CD14-positive monocyte (primary cell): ENCODE measurements around the gene ZNF439. TPM values are rescaled to one million over a fixed set of nuclear protein-coding genes. Genes with fewer than 3 reads are reported as not detected.

Experiments
- DNase-seq, 3 donors: peaks; one replicate each; pipeline ENCODE4 v3.0.0-alpha.2; 2011 to 2022
- H2AFZ ChIP-seq: 2 replicates; pipeline ENCODE4 v1.6.0; 2012; ENCODE audit warnings: mild to moderate bottlenecking, low read depth, low read length, inconsistent platforms; ENCODE audit not compliant: insufficient read depth, poor library complexity, severe bottlenecking
- H3K27ac ChIP-seq, 2 donors: 1 replicate in 1 of 2; 2 replicates in 1 of 2; pipeline ENCODE4 v1.5.1; 2012 to 2013; ENCODE audit warnings: low read length in 2 of 2, control low read depth in 1 of 2, inconsistent platforms in 1 of 2, low read depth in 1 of 2, mild to moderate bottlenecking in 1 of 2
- H3K27me3 ChIP-seq, 2 donors: one replicate each; pipeline versions ENCODE4 v1.6.0 to v1.6.1; 2011 to 2013; ENCODE audit warnings: low read length in 2 of 2; ENCODE audit not compliant: control insufficient read depth in 2 of 2, insufficient read depth in 2 of 2
- H3K36me3 ChIP-seq, 2 donors: replicated peaks in 1 of 2; 1 replicate in 1 of 2; 2 replicates in 1 of 2; pipeline versions ENCODE4 v1.5.1 to v1.6.1; 2012 to 2013; ENCODE audit warnings: low read length in 2 of 2, control low read depth in 1 of 2, inconsistent platforms in 1 of 2, mild to moderate bottlenecking in 1 of 2; ENCODE audit not compliant: insufficient read depth in 2 of 2, control insufficient read depth in 1 of 2
- H3K4me1 ChIP-seq, 2 donors: 1 replicate in 1 of 2; 2 replicates in 1 of 2; pipeline versions ENCODE4 v1.5.1 to v1.6.1; 2012 to 2013; ENCODE audit warnings: low read length in 2 of 2, control low read depth in 1 of 2, inconsistent platforms in 1 of 2, mild to moderate bottlenecking in 1 of 2, moderate library complexity in 1 of 2; ENCODE audit not compliant: insufficient read depth in 2 of 2, control insufficient read depth in 1 of 2
- H3K4me2 ChIP-seq: replicated peaks from 2 replicates; pipeline ENCODE3; 2012; ENCODE audit warnings: low read length, moderate library complexity, mild to moderate bottlenecking; ENCODE audit not compliant: poor library complexity, severe bottlenecking; ENCODE audit errors: extremely low read depth
- H3K4me3 ChIP-seq, 3 experiments: fragments of 200-600 bp in 1 of 3; sonication (generic) in 1 of 3; replicated peaks in 1 of 3; 1 replicate in 2 of 3; 2 replicates in 1 of 3; pipeline ENCODE4 v1.5.1; 2011 to 2013; ENCODE audit warnings: low read length in 3 of 3, mild to moderate bottlenecking in 3 of 3, control low read depth in 2 of 3, low read depth in 2 of 3, inconsistent platforms in 1 of 3, moderate library complexity in 1 of 3
- H3K79me2 ChIP-seq: 2 replicates; pipeline ENCODE4 v1.6.0; 2012; ENCODE audit warnings: mild to moderate bottlenecking, control low read depth, inconsistent platforms, low read length, moderate library complexity; ENCODE audit not compliant: insufficient read depth
- H3K9ac ChIP-seq: 2 replicates; pipeline ENCODE4 v1.6.0; 2017; ENCODE audit warnings: low read length, mild to moderate bottlenecking; ENCODE audit not compliant: insufficient read depth, poor library complexity, severe bottlenecking
- H3K9me3 ChIP-seq, 2 donors: replicated peaks in 1 of 2; 1 replicate in 1 of 2; 2 replicates in 1 of 2; pipeline versions ENCODE4 v1.5.1 to v1.6.1; 2012 to 2013; ENCODE audit warnings: low read length in 2 of 2, control low read depth in 1 of 2; ENCODE audit not compliant: control insufficient read depth in 1 of 2, insufficient read depth in 1 of 2
- H4K20me1 ChIP-seq: 2 replicates; pipeline ENCODE4 v1.6.0; 2012; ENCODE audit warnings: mild to moderate bottlenecking, low read length, control low read depth, moderate library complexity; ENCODE audit not compliant: insufficient read depth
- H3K27ac Mint-ChIP-seq, 7 donors: one replicate each; pipeline ENCODE4 v1.8.0; 2020; ENCODE audit warnings: mild to moderate bottlenecking in 7 of 7, mixed read lengths in 7 of 7, moderate library complexity in 6 of 7, inconsistent platforms in 2 of 7
- H3K27me3 Mint-ChIP-seq, 3 donors: one replicate each; pipeline ENCODE4 v1.8.0; 2021 to 2022; ENCODE audit warnings: low read depth in 3 of 3, mild to moderate bottlenecking in 3 of 3, mixed read lengths in 3 of 3, moderate library complexity in 3 of 3, inconsistent platforms in 1 of 3
- H3K36me3 Mint-ChIP-seq, 2 donors: one replicate each; pipeline ENCODE4 v1.8.0; 2020; ENCODE audit warnings: mixed read lengths in 2 of 2, inconsistent platforms in 1 of 2, mild to moderate bottlenecking in 1 of 2
- H3K4me1 Mint-ChIP-seq: one replicate; pipeline ENCODE4 v1.8.0; 2020; ENCODE audit warnings: mild to moderate bottlenecking, mixed read lengths
- H3K4me3 Mint-ChIP-seq, 2 donors: one replicate each; pipeline ENCODE4 v1.8.0; 2020; ENCODE audit warnings: mild to moderate bottlenecking in 2 of 2, mixed read lengths in 2 of 2, moderate library complexity in 1 of 2
- H3K9me3 Mint-ChIP-seq, 7 donors: one replicate each; pipeline ENCODE4 v1.8.0; 2020 to 2022; ENCODE audit warnings: mixed read lengths in 7 of 7, mild to moderate bottlenecking in 6 of 7, moderate library complexity in 6 of 7, inconsistent platforms in 2 of 7
- CTCF ChIP-seq: fragments of 200-600 bp; IDR thresholded peaks from one replicate; pipeline ENCODE4 v1.8.0; 2022; ENCODE audit warnings: antibody characterized with exemption, mild to moderate bottlenecking
- WGBS: methylation state at CpG from one replicate; pipeline ENCODE4 v1.1.5; 2013; ENCODE audit warnings: missing lambda C conversion rate; ENCODE audit not compliant: insufficient coverage; 5-methylcytosine and 5-hydroxymethylcytosine counted together
- intact Hi-C, 2 donors: fragments of 100-400 bp; cut with micrococcal nuclease; formaldehyde crosslinking; loops; one replicate each; pipeline versions ENCODE4 v1.15.0 to v1.15.1; 2023
- polyA plus RNA-seq, 3 donors: library from polyadenylated mRNA; depleted of rRNA in 1 of 3; unstranded in 2 of 3; stranded (reverse) in 1 of 3; fragments of 300-500 nt in 2 of 3; fragments of >200 nt in 1 of 3; fragmentation: Illumina TruSeq in 2 of 3; gene quantifications; 1 replicate in 2 of 3; 2 replicates in 1 of 3; pipeline ENCODE4 v1.2.3, GENCODE V29; 2012 to 2021

ZNF439 gene
- polyA plus RNA-seq, 3 donors, result 0.31 to 2.1 (median 0.82) TPM

GRCh38 chr19:11890634-11891033 lies 42.1 kb downstream of the ZNF439 start:
- Histone ChIP-seq H3K9ac (no peak overlapping the region), H3K79me2 (peaks cover 42% of the 10 kb centered on the region), H3K27me3 (no peaks in the 10 kb centered on the region), H2AFZ (no peak overlapping the region), H3K36me3 (peaks cover 4 to 22% of the 10 kb centered on the region in 2 donors), H3K4me1 (peaks cover 19 to 23% of the 10 kb centered on the region in 2 donors), H3K27ac (no peak overlapping the region), H3K4me3 (no peak overlapping the region), H4K20me1 (no peaks in the 10 kb centered on the region), H3K9me3 (peaks cover 31 to 40% of the 10 kb centered on the region in 2 donors), H3K4me2 (no peak overlapping the region)
- Mint-ChIP-seq H3K27ac (no peak overlapping the region), H3K36me3 (peaks cover 25 to 42% of the 10 kb centered on the region in 2 donors), H3K4me1 (peaks cover 25% of the 10 kb centered on the region), H3K27me3 (no peaks in the 10 kb centered on the region), H3K4me3 (no peak overlapping the region), H3K9me3 (peaks cover 24 to 52% (median 47%) of the 10 kb centered on the region in 7 donors)
- no peak for TF ChIP-seq CTCF
- WGBS, result 100% methylated on average over 1 of the region's 5 CpGs
- intact Hi-C loops, result no loop called here
- DNase-seq, result no peak

GRCh38 chr19:11894851-11895250 lies 46.3 kb downstream of the ZNF439 start:
- TF ChIP-seq CTCF, result no peak
- Histone ChIP-seq H3K36me3 (peaks cover 4 to 22% of the 10 kb centered on the region in 2 donors), H3K27ac (no peak overlapping the region), H3K4me2 (no peak overlapping the region), H3K27me3 (no peaks in the 10 kb centered on the region), H4K20me1 (no peaks in the 10 kb centered on the region), H2AFZ (no peak overlapping the region), H3K9me3 (peaks cover 57 to 67% of the 10 kb centered on the region in 2 donors), H3K4me1 (no peaks in the 10 kb centered on the region), H3K9ac (no peak overlapping the region), H3K79me2 (peaks cover 34% of the 10 kb centered on the region), H3K4me3 (no peak overlapping the region)
- Mint-ChIP-seq H3K27ac (no peak overlapping the region), H3K36me3 (peaks cover 35 to 49% of the 10 kb centered on the region in 2 donors), H3K27me3 (no peaks in the 10 kb centered on the region), H3K4me3 (no peak overlapping the region), H3K4me1 (peaks cover 1% of the 10 kb centered on the region), H3K9me3 (peaks cover 30 to 81% (median 64%) of the 10 kb centered on the region in 7 donors)
- no peak for DNase-seq
- intact Hi-C loops, result no loop called here
- WGBS, result 100% methylated on average over 5 of the region's 6 CpGs
